RWPE2 (cell line): ENCODE data around the gene LUZP4.
"Not testable (repeated sequence)": the region's sequence is repeated elsewhere in the genome, so short reads cannot be mapped to it uniquely, and the experiment has no call there.

Experiments
- ATAC-seq: fragments of 200-7000 bp; cut with Tn5 transposase; 3 replicates; pipeline ENCODE4 v1.9.1; 2021; ENCODE audit warnings: low read depth
- DNase-seq: peaks from one replicate; pipeline ENCODE4 v3.0.0-alpha.2; 2020; ENCODE audit warnings: low spot score
- H3K27ac ChIP-seq: fragments of 450-650 bp; 2 replicates; pipeline ENCODE4 v1.5.1; 2017; ENCODE audit warnings: mild to moderate bottlenecking; ENCODE audit not compliant: poor library complexity, severe bottlenecking
- H3K27me3 ChIP-seq: fragments of 250-450 bp; sonication (Bioruptor Pico); 2 replicates; pipeline ENCODE4 v1.5.1; 2021; ENCODE audit warnings: mild to moderate bottlenecking, moderate library complexity; ENCODE audit not compliant: insufficient read depth, poor library complexity, severe bottlenecking
- H3K36me3 ChIP-seq: fragments of 250-450 bp; sonication (Bioruptor Pico); 2 replicates; pipeline ENCODE4 v1.5.1; 2020; ENCODE audit warnings: low read depth, mild to moderate bottlenecking, moderate library complexity
- H3K4me1 ChIP-seq: fragments of 250-450 bp; sonication (Bioruptor Pico); 2 replicates; pipeline ENCODE4 v1.5.1; 2021; ENCODE audit warnings: mild to moderate bottlenecking, moderate library complexity; ENCODE audit not compliant: insufficient read depth, poor library complexity, severe bottlenecking
- H3K4me3 ChIP-seq: fragments of 250-450 bp; sonication (Bioruptor Pico); 2 replicates; pipeline ENCODE4 v1.5.1; 2021; ENCODE audit warnings: mild to moderate bottlenecking, moderate library complexity; ENCODE audit not compliant: severe bottlenecking
- H3K9me3 ChIP-seq: fragments of 250-450 bp; sonication (Bioruptor Pico); 2 replicates; pipeline ENCODE4 v1.5.1; 2021; ENCODE audit warnings: mild to moderate bottlenecking, moderate library complexity; ENCODE audit not compliant: severe bottlenecking
- CTCF ChIP-seq: fragments of 450-650 bp; IDR thresholded peaks from one replicate; pipeline ENCODE4 v1.5.1; 2017; ENCODE audit warnings: mild to moderate bottlenecking, moderate library complexity; ENCODE audit not compliant: poor library complexity, severe bottlenecking

Gene LUZP4

GRCh38 chrX:115311601-115312001 is 22.1 kb downstream of the LUZP4 start:
- DNase-seq, result no peak
- Histone ChIP-seq H3K27me3 (no peaks in the 10 kb centered on the region), H3K9me3 (no peaks in the 10 kb centered on the region), H3K36me3 (no peaks in the 10 kb centered on the region), H3K27ac (no peak overlapping the region), H3K4me3 (no peak overlapping the region), H3K4me1 (no peaks in the 10 kb centered on the region)
- no peak for ATAC-seq
- no peak for TF ChIP-seq CTCF

DNA sequence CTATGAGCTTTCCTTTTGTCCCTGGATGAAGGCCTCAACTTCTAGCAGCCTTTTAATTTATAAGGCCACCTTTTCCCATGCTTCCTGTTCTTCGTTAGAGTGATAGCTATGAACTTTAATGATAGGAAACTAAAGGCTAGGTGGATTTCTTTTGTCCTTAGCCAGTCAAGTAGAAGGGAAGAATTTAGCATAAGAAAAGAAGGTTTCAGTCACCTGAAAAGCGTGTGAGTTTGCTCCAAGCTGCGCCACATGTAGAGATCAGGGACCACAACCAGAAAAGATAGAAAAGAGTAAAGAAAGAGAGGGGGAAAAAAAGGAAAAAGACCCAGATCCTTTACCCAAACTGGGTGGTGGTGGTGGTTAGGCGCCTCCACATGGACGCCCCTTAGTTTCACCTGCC is 28.6 kb downstream of the LUZP4 start:
- Histone ChIP-seq H3K36me3 (no peaks in the 10 kb centered on the region), H3K27ac (no peak overlapping the region), H3K27me3 (no peaks in the 10 kb centered on the region), H3K4me3 (no peak overlapping the region), H3K4me1 (no peaks in the 10 kb centered on the region), H3K9me3 (no peaks in the 10 kb centered on the region)
- DNase-seq (no peak), ATAC-seq (no peak)
- no peak for TF ChIP-seq CTCF

DNA sequence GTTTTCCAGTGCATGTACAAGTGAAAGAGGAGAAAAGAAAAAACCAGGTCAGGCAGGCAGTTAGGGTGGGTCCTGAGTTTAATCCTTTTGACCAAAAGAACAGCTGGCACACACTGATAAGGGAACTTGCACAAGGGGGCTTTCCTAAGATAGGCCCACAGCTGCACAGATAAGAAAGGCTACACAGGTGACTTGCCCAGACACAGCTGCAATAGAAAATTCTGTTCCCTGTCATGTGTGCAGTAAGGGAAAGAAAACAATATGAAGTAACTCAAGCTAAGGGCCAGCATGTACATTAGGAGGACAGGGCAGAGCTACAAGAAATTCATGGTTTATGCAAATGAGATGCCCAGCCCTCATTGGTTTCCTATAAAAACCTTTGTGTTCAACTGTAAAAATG is 32.9 kb downstream of the LUZP4 start:
- no peak overlapping the region for H3K4me3 ChIP-seq
- no peak for TF ChIP-seq CTCF

DNA sequence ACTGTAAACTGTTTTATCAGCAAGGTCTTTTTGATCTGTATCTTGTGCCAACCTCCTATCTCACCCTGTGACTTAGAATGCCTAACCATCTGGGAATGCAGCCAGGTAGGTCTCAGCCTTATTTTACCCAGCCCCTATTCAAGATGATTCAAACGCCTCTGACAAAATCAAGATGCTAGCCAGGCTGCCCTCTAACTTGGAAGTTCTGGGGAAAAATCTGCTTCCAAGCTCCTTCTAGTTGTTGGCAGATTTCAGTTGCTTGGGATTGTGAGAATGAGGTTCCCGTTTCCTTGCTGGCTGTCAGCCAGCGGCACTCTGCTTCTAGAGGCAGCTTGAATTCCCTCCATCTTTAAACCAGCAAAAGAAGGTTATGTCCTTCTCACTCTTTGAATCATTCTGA is 34.7 kb downstream of the LUZP4 start:
- ATAC-seq (peak; percentile 29; the same call in 1 of the 3 replicates), DNase-seq (no peak)
- H3K27me3 ChIP-seq, result no peaks in the 10 kb centered on the region
- no peaks in the 10 kb centered on the region for H3K9me3 ChIP-seq
- TF ChIP-seq CTCF, result no peak
- H3K27ac ChIP-seq, result no peak overlapping the region
- no peak overlapping the region for H3K4me3 ChIP-seq
- H3K4me1 ChIP-seq, result no peaks in the 10 kb centered on the region
- H3K36me3 ChIP-seq, result no peaks in the 10 kb centered on the region

More for the DNA sequence above, 32.9 kb downstream of the LUZP4 start:
- H3K9me3 ChIP-seq, result no peaks in the 10 kb centered on the region
- no peaks in the 10 kb centered on the region for H3K27me3 ChIP-seq
- no peak overlapping the region for H3K27ac ChIP-seq
- H3K4me1 ChIP-seq, result no peaks in the 10 kb centered on the region
- H3K36me3 ChIP-seq, result no peaks in the 10 kb centered on the region
- DNase-seq, result no peak
- ATAC-seq, result no peak

DNA sequence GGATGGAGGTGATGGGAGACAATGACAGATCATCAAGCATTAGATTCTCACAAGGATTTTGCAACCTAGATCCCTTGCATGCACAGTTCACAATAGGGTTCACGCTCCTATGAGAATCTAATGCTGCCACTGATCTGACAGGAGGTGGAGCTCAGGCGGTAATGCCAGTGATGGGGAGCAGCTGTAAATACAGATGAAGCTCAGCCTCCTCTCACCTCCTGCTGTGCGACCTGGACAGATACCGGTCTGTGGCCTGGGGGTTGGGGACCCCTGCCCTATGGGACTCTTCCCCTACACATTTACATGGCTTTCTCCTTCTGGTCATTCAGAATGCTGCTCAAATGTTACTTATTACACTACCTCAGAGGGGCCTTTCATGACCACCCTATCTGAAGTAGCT is 39.8 kb downstream of the LUZP4 start:
- not testable (repeated sequence) for DNase-seq, H3K27ac ChIP-seq, H3K27me3 ChIP-seq, H3K4me1 ChIP-seq, H3K9me3 ChIP-seq, H3K4me3 ChIP-seq, ATAC-seq, H3K36me3 ChIP-seq
